KMS-11 (cell line): ENCODE measurements around the gene TRIM5.
"Not testable (repeated sequence)": the region's sequence is repeated elsewhere in the genome, so short reads cannot be mapped to it uniquely, and the experiment has no call there.

Source experiments
- H2AFZ ChIP-seq: fragments of 200-600 bp; sonication (generic); 2 replicates; pipeline ENCODE4 v1.6.1; 2016; ENCODE audit warnings: antibody characterized with exemption, mixed run types, low read depth
- H3K27ac ChIP-seq: fragments of 200-600 bp; sonication (generic); 2 replicates; pipeline ENCODE4 v1.6.1; 2016; ENCODE audit warnings: mild to moderate bottlenecking, mixed run types
- H3K27me3 ChIP-seq: fragments of 200-600 bp; sonication (generic); 2 replicates; pipeline ENCODE4 v1.6.1; 2017; ENCODE audit warnings: mild to moderate bottlenecking, low read depth, mixed run types, moderate library complexity; ENCODE audit not compliant: insufficient read depth
- H3K36me3 ChIP-seq: fragments of 200-600 bp; sonication (generic); 2 replicates; pipeline ENCODE4 v1.6.1; 2017; ENCODE audit warnings: mild to moderate bottlenecking, mixed run types; ENCODE audit not compliant: insufficient read depth
- H3K4me1 ChIP-seq: fragments of 200-600 bp; sonication (generic); 2 replicates; pipeline ENCODE4 v1.6.1; 2016; ENCODE audit warnings: mild to moderate bottlenecking, low read depth, mixed run types; ENCODE audit not compliant: poor library complexity, severe bottlenecking
- H3K4me2 ChIP-seq: fragments of 200-600 bp; sonication (generic); 2 replicates; pipeline ENCODE4 v1.7.0; 2016; ENCODE audit warnings: mild to moderate bottlenecking, mixed run types
- H3K4me3 ChIP-seq: fragments of 200-600 bp; sonication (generic); IDR thresholded peaks from 2 replicates; pipeline ENCODE4 v1.6.1; 2017; ENCODE audit warnings: low read depth, low read length, mixed read lengths; ENCODE audit not compliant: insufficient read depth
- H3K79me2 ChIP-seq: fragments of 200-600 bp; sonication (generic); 2 replicates; pipeline ENCODE4 v1.6.1; 2016; ENCODE audit warnings: low read depth, mixed run types; ENCODE audit not compliant: insufficient read depth
- H3K9ac ChIP-seq: fragments of 200-600 bp; sonication (generic); 2 replicates; pipeline ENCODE4 v1.6.1; 2016; ENCODE audit warnings: mild to moderate bottlenecking, mixed run types
- H4K20me1 ChIP-seq: fragments of 200-600 bp; sonication (generic); 2 replicates; pipeline ENCODE4 v1.6.1; 2016; ENCODE audit warnings: mild to moderate bottlenecking, mixed run types; ENCODE audit not compliant: insufficient read depth
- CTCF ChIP-seq: fragments of 200-600 bp; sonication (generic); conservative IDR thresholded peaks from 2 replicates; pipeline ENCODE4 v1.6.1; 2017; ENCODE audit warnings: low read depth, mild to moderate bottlenecking, antibody characterized with exemption, low read length, moderate library complexity, mixed read lengths

TRIM5 gene

GRCh38 chr11:5696210-5696609, 11.3 kb upstream of the TRIM5 start:
- Histone ChIP-seq H3K79me2 (no peaks in the 10 kb centered on the region), H3K4me2 (no peak overlapping the region), H3K27me3 (no peaks in the 10 kb centered on the region), H2AFZ (no peak overlapping the region), H3K27ac (no peak overlapping the region), H3K4me1 (no peaks in the 10 kb centered on the region), H3K36me3 (no peaks in the 10 kb centered on the region), H3K9ac (no peak overlapping the region), H4K20me1 (no peaks in the 10 kb centered on the region), H3K4me3 (no peak overlapping the region)
- TF ChIP-seq CTCF = no peak

GRCh38 chr11:5695580-5695979, 10.7 kb upstream of the TRIM5 start:
- no peaks in the 10 kb centered on the region for H3K79me2 ChIP-seq

GRCh38 chr11:5694642-5695041, 9.8 kb upstream of the TRIM5 start:
- H3K4me1 ChIP-seq = peaks cover 2% of the 10 kb centered on the region
- no peak overlapping the region for H3K27ac ChIP-seq
- H3K4me2 ChIP-seq = no peak overlapping the region
- TF ChIP-seq CTCF = no peak
- no peaks in the 10 kb centered on the region for H4K20me1 ChIP-seq
- no peaks in the 10 kb centered on the region for H3K27me3 ChIP-seq
- H3K36me3 ChIP-seq = no peaks in the 10 kb centered on the region
- no peak overlapping the region for H3K9ac ChIP-seq
- H3K4me3 ChIP-seq = no peak overlapping the region
- no peak overlapping the region; the same call in 1 of the 2 replicates for H2AFZ ChIP-seq
- H3K79me2 ChIP-seq = no peaks in the 10 kb centered on the region

More at GRCh38 chr11:5695580-5695979, 10.7 kb upstream of the TRIM5 start:
- H3K4me3 ChIP-seq = no peak overlapping the region
- no peaks in the 10 kb centered on the region for H3K36me3 ChIP-seq
- H3K4me1 ChIP-seq = no peaks in the 10 kb centered on the region
- no peak overlapping the region for H3K27ac ChIP-seq
- no peak overlapping the region for H3K4me2 ChIP-seq
- H3K9ac ChIP-seq = no peak overlapping the region
- no peak overlapping the region for H2AFZ ChIP-seq
- no peak for TF ChIP-seq CTCF
- H4K20me1 ChIP-seq = no peaks in the 10 kb centered on the region
- no peaks in the 10 kb centered on the region for H3K27me3 ChIP-seq

- no peak overlapping the region for H3K9ac ChIP-seq
- H4K20me1 ChIP-seq = no peaks in the 10 kb centered on the region
- peaks cover 12% of the 10 kb centered on the region for H3K4me1 ChIP-seq
- no peak overlapping the region for H3K27ac ChIP-seq
- no peaks in the 10 kb centered on the region for H3K27me3 ChIP-seq
- H3K4me2 ChIP-seq = no peak overlapping the region
- TF ChIP-seq CTCF = no peak
- no peaks in the 10 kb centered on the region for H3K79me2 ChIP-seq
- no peak overlapping the region for H3K4me3 ChIP-seq
- no peak overlapping the region for H2AFZ ChIP-seq
- no peaks in the 10 kb centered on the region for H3K36me3 ChIP-seq
Observed at GRCh38 chr11:5691964-5692361, 7.1 kb upstream of the TRIM5 start.

GRCh38 chr11:5691238-5691963, 6.5 kb upstream of the TRIM5 start:
- H3K27me3 ChIP-seq, H3K36me3 ChIP-seq, H3K4me2 ChIP-seq, H2AFZ ChIP-seq, H3K9ac ChIP-seq, H3K4me3 ChIP-seq, H3K27ac ChIP-seq, H3K79me2 ChIP-seq, H4K20me1 ChIP-seq: not testable (repeated sequence)
- peaks cover 12% of the 10 kb centered on the region for H3K4me1 ChIP-seq
